ENCODE results near the gene MCM9.
"Not testable (repeated sequence)": the region's sequence is repeated elsewhere in the genome, so short reads cannot be mapped to it uniquely, and the experiment has no call there.

The MCM9 gene

GRCh38 chr6:118893064-118893806, 41.7 kb downstream of the MCM9 start:
- DNase-seq = peak; percentile 38

- DNase-seq = no peak
Observed at GRCh38 chr6:118892355-118892991, 42.5 kb downstream of the MCM9 start.

- DNase-seq = no peak
Observed at GRCh38 chr6:118890997-118891790, 43.8 kb downstream of the MCM9 start.

- DNase-seq = no peak
Observed at GRCh38 chr6:118889163-118889562, 45.8 kb downstream of the MCM9 start.

- no peak for DNase-seq
Observed at GRCh38 chr6:118886641-118887040, 48.3 kb downstream of the MCM9 start.

GRCh38 chr6:118882314-118882905, 52.5 kb downstream of the MCM9 start:
- no peak for DNase-seq

- DNase-seq = no peak
Observed at GRCh38 chr6:118881440-118882313, 53.3 kb downstream of the MCM9 start.

- DNase-seq = no peak
Observed at GRCh38 chr6:118877806-118878205, 57.2 kb downstream of the MCM9 start.

GRCh38 chr6:118876814-118877213, 58.1 kb downstream of the MCM9 start:
- no peak for DNase-seq

- no peak for DNase-seq
Observed at GRCh38 chr6:118876198-118876597, 58.8 kb downstream of the MCM9 start.

GRCh38 chr6:118875672-118876071, 59.3 kb downstream of the MCM9 start:
- no peak for DNase-seq

- no peak for DNase-seq
Observed at GRCh38 chr6:118873239-118873638, 61.7 kb downstream of the MCM9 start.

- no peak for DNase-seq
Observed at GRCh38 chr6:118872726-118873125, 62.2 kb downstream of the MCM9 start.

- DNase-seq = no peak
Observed at GRCh38 chr6:118872318-118872717, 62.6 kb downstream of the MCM9 start.

- DNase-seq = no peak
Observed at GRCh38 chr6:118871331-118871730, 63.6 kb downstream of the MCM9 start.

GRCh38 chr6:118869894-118870589, 64.9 kb downstream of the MCM9 start:
- DNase-seq = no peak

- DNase-seq = no peak
Observed at GRCh38 chr6:118869350-118869749, 65.6 kb downstream of the MCM9 start.

GRCh38 chr6:118868901-118869300, 66.1 kb downstream of the MCM9 start:
- DNase-seq = not testable (repeated sequence)

- DNase-seq = no peak
Observed at GRCh38 chr6:118867181-118867580, 67.8 kb downstream of the MCM9 start.

GRCh38 chr6:118865100-118865391, 69.9 kb downstream of the MCM9 start:
- DNase-seq = no peak

GRCh38 chr6:118864341-118865099, 70.4 kb downstream of the MCM9 start:
- DNase-seq = no peak
